NCI-H128 (cell line): Measurements from ENCODE around the gene MSGN1.

Experiments
- DNase-seq: peaks from one replicate; lab custom pipeline; 2025; ENCODE audit not compliant: unreplicated experiment; lab: John Stamatoyannopoulos, UW

The MSGN1 gene

DNA sequence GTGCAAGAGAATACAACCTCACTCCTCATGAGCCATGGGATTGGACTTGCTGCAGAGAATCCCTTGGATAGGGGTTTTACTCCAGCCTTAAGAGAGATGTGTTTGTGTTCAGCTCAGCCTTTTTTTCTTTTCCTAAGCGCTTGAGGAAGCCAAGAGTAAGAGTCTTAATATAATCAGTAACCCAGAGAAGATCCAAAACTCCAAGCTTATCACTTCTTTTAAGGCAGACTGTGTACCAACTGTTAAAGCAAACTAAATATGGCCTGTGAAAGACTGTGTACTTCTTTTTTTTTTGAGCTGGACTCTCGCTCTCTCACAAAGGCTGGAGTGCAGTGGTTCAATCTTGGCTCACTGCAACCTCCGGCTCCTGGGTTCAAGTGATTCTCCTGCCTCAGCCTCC, 30.4 kb downstream of the MSGN1 start:
- DNase-seq, result no peak

DNA sequence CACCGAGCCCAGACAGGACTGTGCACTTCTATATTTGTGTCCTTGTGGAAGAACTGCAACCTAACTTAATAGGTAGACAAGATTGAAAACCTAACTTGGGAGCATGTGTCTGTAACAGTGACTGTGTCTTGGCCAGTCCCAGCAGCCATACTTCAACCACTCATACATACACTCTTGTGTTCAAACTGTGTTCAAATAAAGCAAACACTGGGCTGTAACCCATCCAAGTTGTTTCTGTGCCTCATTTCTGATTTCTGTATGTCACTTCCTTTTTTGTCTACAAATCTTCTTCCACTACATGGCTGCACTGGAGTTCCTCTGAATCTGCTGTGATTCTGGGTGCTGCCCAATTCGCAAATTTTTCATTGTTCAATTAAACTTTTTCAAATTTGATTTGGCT, 31.0 kb downstream of the MSGN1 start:
- no peak for DNase-seq

DNA sequence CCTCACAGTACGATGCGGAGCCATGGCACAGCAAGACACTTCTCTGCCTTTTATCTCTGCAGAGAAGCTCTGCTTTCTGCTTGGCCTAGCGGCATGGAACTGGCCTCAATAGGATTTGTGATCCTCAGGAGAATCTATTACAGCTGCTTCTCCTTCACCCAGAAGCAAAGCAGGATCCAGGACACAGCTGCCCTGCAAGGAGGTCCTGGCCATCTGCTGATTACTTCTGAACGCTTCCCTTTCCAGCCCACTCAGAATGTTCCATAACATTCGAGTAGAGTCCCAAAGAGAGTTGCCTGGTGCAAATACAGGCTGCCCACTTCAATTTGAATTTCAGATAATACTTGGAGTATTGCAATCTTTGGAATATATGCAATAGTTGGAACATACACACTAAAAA, 33.0 kb downstream of the MSGN1 start:
- no peak for DNase-seq

DNA sequence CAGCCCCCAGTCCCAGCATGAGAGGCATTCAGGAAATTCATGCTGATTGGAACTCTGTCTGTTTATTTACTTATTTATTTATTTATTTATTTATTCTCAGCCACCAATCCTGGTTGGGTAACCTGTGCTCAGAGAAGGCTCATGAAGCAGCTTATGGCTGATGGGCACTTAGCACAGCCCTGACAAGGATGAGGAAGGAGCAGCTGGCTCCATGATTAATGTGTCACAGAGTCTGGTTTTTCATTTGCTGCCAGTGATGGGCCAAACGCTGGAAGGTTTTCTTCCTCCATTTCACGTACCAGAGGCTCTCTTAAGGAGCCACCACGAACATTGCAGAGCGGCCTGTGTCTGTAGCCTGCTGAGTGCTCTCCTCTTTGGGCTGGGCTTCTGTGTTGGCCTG, 33.9 kb downstream of the MSGN1 start:
- no peak for DNase-seq

DNA sequence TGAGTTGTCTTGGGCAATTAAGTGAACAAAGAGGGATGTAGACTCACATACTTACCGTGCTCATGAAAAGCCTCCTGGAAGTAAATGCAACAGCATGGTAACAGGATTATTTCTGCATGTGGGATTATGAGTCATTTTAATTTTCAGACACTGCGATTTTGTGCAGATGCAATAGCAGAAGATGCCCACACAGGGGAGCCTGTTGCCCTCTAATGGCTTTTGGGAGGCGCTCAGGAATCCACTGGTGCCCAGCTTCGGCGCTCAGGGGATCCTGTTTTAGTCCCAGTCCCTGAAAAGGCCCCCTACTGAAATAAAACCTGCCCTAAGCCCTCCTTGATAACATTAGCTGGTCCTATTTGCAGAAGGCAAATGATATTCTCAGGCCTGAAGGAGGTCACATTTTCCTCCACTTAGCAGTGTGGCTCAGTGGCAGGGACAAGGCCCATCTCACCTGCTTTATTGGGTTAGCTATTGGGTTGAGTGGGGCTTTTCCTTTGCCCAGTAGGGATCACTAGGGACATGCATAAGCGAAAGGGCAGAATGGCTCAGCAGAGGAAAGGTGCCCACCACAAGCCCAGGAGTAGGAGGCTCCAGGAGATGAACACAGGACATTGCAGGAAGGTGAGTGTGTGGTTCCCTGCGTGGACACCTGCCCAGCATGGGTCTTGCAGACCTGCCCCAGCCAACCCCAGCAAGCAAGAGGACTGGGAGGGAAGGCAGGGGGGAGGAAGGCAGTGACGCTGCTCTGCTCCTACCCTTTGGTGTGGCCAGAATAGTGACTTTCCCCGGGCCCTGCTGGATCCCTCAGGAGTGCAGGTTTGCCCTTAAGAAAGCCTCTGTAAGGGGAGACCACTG, 35.7 kb downstream of the MSGN1 start:
- no peak for DNase-seq

DNA sequence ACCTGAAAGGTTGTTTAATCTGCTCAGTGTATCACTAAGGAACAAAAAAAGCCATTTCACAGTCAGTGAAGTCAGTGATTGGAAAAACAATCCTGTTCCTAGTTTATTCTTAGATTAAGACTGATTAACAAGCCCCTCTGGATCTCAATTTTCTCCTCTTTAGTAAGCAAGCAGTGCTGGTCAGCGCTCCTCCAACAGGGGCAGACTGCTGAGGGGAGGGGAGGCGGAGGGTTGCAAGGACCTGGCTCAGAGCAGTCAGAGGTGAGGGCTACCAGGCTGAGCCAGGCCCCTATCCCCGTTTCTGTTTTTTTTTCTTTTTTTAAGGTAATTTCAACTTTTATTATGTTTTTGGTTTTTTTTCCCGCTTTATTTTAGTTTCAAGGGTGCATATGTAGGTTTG, 37.5 kb downstream of the MSGN1 start:
- no peak for DNase-seq

DNA sequence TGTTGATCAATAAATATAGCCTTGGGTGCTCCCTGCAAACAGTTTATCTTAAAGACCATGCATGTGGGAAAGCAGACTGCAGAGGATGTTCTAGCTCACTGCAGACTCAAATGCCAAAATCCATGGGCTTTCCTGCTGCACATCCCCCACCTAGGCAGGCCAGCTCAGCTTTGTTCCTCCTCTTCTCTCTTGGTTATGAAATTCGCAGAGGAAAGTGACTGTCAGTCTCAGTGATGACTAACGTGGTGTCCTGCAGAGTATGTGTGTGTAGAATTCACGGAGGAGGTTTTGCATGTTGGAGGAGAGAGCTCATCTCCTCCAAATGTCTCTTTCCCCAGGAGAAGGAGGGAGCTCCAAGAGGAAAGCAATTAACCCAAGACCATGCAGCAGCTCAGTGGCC, 40.8 kb downstream of the MSGN1 start:
- DNase-seq, result no peak

DNA sequence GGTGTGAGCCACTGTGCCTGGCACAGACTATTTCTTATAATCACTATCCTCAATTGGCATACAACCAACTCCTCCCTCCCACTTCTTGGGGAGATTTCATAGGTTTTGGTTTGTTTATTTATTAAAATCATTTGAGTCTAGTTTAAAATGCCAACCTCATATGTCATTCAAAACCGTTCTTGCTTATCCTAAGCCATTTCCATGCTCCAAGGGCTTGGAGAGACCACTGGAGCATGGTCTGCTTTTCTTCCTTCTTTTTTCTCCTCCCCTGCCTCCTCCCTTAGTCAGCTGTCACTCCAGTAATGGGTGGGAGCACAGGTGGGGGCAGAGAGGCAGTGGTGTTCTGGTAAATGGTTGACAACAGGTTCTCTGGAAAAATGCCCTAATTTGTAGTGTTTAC, 41.8 kb downstream of the MSGN1 start:
- DNase-seq, result no peak

DNA sequence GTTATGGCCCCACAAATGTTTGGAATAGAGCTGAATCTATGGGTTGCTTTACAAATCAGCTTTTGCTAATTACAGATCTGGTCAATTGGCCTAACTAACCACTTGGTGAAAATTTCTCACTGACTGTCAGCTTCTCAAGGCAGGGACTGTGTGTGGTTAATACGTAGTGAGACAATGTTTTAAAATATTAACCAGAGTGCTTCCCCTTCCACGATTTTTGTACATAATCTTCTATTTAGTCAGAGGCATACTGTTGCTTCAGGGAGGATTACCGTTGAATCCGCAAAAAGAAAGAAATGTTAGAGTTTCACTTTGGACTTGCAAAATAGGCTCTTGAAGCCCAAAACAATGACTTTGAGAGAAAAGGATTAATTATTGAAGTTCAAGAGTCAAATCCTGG, 47.3 kb downstream of the MSGN1 start:
- DNase-seq, result no peak

DNA sequence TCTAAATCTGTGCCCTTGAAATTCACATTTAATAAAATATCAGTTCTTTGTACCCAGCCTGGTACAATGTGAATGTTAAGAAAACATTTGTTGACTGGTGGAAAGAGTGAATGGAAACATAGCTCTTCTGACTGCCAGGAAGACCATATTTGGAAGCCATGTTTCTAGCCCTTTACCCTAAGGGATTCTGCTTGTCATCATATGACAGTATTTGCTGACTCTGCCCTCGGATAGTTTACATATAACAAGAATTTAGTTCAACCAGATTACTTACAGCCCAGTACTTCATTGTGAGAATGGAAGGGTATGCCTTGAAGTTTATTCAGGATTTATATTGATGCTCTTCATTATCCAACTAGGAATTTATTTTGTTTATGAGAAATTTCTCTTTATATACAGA, 48.4 kb downstream of the MSGN1 start:
- DNase-seq, result no peak

DNA sequence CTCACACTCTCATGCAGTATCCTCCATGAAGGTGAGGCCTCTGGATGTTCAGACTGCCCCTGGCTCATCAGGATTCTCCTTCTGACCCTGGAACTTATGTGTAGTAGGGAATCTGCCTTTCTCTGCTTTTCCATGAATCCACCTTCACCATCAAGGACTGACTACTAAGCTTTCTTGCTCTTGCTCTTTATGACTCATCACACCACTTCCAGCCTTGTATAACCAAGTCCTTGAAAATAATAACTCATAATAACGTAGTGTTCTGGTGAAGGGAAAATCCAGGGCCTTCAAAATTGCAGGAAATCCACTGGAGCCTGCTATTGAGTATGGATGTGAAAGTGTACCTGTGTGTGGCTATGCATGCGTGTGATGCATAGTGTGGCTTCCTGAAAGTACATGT, 50.9 kb downstream of the MSGN1 start:
- DNase-seq, result no peak
